GM06990 (cell line): ENCODE results near the gene TMEM106C.
A peak's percentile ranks its signal among the peaks of the same experiment; 100 is the strongest.

Experiments
- DNase-seq: peaks from one replicate; pipeline ENCODE4 v3.0.0-alpha.2; 2011; ENCODE audit not compliant: insufficient read length; ENCODE audit errors: extremely low read depth
- H3K27me3 ChIP-seq: replicated peaks from 2 replicates; pipeline ENCODE4 v1.6.0; 2011; ENCODE audit warnings: low read length; ENCODE audit not compliant: control insufficient read depth, insufficient read depth
- H3K36me3 ChIP-seq: 2 replicates; pipeline ENCODE4 v1.5.1; 2011; ENCODE audit warnings: low read length; ENCODE audit not compliant: control insufficient read depth, insufficient read depth
- H3K4me3 ChIP-seq: replicated peaks from 2 replicates; pipeline ENCODE4 v1.5.1; 2011; ENCODE audit warnings: low read depth, mild to moderate bottlenecking, control low read depth, low read length
- TF ChIP-seq, protein P1 (sequence below): IDR thresholded peaks from 2 replicates; pipeline ENCODE4 v1.5.1; 2011; ENCODE audit warnings: low read length, control low read depth, mild to moderate bottlenecking, inconsistent platforms; ENCODE audit not compliant: insufficient read depth, poor library complexity, severe bottlenecking

The TMEM106C gene

DNA sequence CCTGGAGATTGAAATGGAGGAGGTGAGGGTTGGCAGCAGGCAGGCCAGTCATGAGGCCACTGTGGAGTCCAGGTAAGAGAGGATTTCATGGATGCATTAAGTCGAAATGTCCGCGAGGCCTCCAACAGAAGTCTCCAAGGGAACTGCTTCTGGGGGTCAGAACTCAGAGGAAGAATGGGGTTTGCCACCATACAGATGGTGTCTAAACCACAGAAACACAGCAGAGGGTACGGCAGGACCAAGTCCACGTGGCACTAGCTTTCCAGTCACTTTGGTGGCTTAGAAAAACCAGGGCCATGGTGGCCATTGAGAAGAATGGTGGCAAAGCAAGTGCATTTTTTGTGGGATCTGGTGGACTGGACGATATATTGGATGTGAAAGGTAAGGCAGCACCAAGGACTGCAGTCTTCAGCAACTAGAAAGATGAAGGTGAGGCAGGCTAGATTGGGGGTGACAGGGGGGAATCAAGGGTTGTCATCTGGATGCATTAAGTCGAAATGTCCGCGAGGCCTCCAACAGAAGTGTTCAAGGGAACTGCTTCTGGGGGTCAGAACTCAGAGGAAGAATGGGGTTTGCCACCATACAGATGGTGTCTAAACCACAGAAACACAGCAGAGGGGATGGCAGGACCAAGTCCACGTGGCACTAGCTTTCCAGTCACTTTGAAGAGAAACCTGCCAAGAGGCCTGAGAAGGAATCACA, 22.5 kb upstream of the TMEM106C start:
- DNase-seq, result no peak
- Histone ChIP-seq H3K36me3 (no peaks in the 10 kb centered on the region), H3K27me3 (peaks cover 3% of the 10 kb centered on the region; the same call in 1 of the 2 replicates), H3K4me3 (no peak overlapping the region)
- TF ChIP-seq, protein P1, sequence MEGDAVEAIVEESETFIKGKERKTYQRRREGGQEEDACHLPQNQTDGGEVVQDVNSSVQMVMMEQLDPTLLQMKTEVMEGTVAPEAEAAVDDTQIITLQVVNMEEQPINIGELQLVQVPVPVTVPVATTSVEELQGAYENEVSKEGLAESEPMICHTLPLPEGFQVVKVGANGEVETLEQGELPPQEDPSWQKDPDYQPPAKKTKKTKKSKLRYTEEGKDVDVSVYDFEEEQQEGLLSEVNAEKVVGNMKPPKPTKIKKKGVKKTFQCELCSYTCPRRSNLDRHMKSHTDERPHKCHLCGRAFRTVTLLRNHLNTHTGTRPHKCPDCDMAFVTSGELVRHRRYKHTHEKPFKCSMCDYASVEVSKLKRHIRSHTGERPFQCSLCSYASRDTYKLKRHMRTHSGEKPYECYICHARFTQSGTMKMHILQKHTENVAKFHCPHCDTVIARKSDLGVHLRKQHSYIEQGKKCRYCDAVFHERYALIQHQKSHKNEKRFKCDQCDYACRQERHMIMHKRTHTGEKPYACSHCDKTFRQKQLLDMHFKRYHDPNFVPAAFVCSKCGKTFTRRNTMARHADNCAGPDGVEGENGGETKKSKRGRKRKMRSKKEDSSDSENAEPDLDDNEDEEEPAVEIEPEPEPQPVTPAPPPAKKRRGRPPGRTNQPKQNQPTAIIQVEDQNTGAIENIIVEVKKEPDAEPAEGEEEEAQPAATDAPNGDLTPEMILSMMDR, result no peak

DNA sequence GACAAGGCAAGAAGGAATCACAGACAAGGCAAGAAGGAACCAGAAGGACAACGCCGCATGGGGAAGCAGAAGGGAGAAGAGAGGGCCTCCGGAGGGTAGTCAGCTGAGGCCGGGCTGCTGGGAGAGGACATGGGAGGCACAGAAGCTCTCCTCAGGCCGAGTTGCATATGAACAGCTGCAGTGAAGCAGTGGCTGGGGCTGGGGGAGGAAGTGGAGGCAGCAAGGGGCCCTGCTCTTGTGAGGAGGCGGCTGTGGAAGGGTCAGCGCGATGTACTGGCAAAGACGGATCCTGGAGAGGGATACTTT, 22.0 kb upstream of the TMEM106C start:
- Histone ChIP-seq H3K27me3 (peaks cover 4% of the 10 kb centered on the region), H3K36me3 (no peaks in the 10 kb centered on the region), H3K4me3 (no peak overlapping the region)
- TF ChIP-seq, protein P1, result no peak
- DNase-seq, result no peak

- Histone ChIP-seq H3K36me3 (no peaks in the 10 kb centered on the region), H3K4me3 (no peak overlapping the region), H3K27me3 (peaks cover 4% of the 10 kb centered on the region)
- TF ChIP-seq, protein P1, result peak; percentile 51
- DNase-seq, result peak; percentile 13
Measured at GRCh38 chr12:47941871-47942613, 21.4 kb upstream of the TMEM106C start.

- Histone ChIP-seq H3K27me3 (peaks cover 4% of the 10 kb centered on the region), H3K4me3 (no peak overlapping the region), H3K36me3 (no peaks in the 10 kb centered on the region)
- TF ChIP-seq, protein P1, result no peak
- no peak for DNase-seq
Measured at GRCh38 chr12:47942614-47943225, 20.7 kb upstream of the TMEM106C start.

DNA sequence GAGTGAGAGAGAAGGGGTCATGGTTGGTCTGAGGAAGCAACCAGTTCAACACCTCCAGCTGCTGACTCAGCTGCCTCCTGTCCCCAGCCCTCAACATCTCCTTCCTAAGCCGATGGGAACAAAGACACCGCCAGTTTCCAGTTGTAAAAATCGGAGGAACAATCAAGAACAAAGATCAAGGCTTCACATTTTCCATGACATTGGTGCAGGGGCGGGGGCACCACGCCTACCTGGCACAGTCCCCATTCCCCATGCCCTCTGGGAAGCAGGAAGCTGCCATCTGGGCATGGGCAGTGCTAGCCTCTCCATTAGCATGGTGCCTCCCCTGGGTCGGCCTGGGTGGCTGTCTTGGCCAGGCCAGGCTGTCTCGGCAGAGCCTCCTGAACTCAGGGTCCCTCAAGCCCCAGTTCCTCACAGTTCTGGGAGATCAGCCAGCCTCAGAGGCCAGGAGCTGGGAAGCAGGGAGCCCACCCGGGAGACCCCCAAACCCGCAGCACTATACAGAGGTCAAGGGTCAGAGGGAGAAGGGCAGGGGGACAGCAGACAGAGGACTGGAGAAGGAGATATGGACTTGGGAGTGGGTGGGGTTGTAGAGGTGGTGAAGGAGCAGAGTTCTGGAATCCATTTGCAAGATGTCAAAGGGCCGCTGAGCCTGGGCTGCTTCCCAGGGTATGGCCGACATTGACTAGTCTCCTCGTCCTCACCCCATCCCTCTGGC, 19.6 kb upstream of the TMEM106C start:
- H3K36me3 ChIP-seq, result no peaks in the 10 kb centered on the region
- H3K4me3 ChIP-seq, result no peak overlapping the region
- TF ChIP-seq, protein P1, result no peak
- DNase-seq, result no peak
- peaks cover 4% of the 10 kb centered on the region for H3K27me3 ChIP-seq
